HG03457 (cell line): ENCODE data around the gene HTRA2.

Experiments
- ATAC-seq: cut with Tn5 transposase; IDR thresholded peaks from one replicate; pipeline ENCODE4 v1.9.1; 2021; ENCODE audit warnings: moderate number of reproducible peaks; ENCODE audit not compliant: unreplicated experiment

HTRA2 gene

GRCh38 chr2:74499940-74500577 is 29.7 kb upstream of the HTRA2 start:
- no peak for ATAC-seq

GRCh38 chr2:74500578-74500946 is 29.2 kb upstream of the HTRA2 start:
- no peak for ATAC-seq

- ATAC-seq, result no peak
Measured at GRCh38 chr2:74501335-74502071, 28.2 kb upstream of the HTRA2 start.

GRCh38 chr2:74502147-74502719 is 27.5 kb upstream of the HTRA2 start:
- ATAC-seq, result no peak

GRCh38 chr2:74502720-74503505 is 26.8 kb upstream of the HTRA2 start:
- no peak for ATAC-seq

GRCh38 chr2:74503506-74504475 is 25.9 kb upstream of the HTRA2 start:
- no peak for ATAC-seq

GRCh38 chr2:74504591-74504990 is 25.1 kb upstream of the HTRA2 start:
- ATAC-seq, result no peak

GRCh38 chr2:74505448-74506246 is 24.1 kb upstream of the HTRA2 start:
- ATAC-seq, result no peak

- peak; percentile 72 for ATAC-seq
Measured at GRCh38 chr2:74507145-74507925, 22.4 kb upstream of the HTRA2 start, which contains the start of gene PCGF1. Gene PCGF1 (minus strand): TSS chr2:74507695. CDS start chr2:74507668, 27 bp downstream.

- peak; percentile 3 for ATAC-seq
Measured at GRCh38 chr2:74507926-74508520, 21.7 kb upstream of the HTRA2 start.

- no peak for ATAC-seq
Measured at GRCh38 chr2:74510272-74510671, 19.5 kb upstream of the HTRA2 start.

GRCh38 chr2:74511104-74511989 is 18.4 kb upstream of the HTRA2 start:
- no peak for ATAC-seq

GRCh38 chr2:74512744-74513604 is 16.8 kb upstream of the HTRA2 start:
- no peak for ATAC-seq

GRCh38 chr2:74513605-74514367 is 15.9 kb upstream of the HTRA2 start:
- no peak for ATAC-seq

GRCh38 chr2:74514368-74515270 is 15.1 kb upstream of the HTRA2 start, which contains the start of gene TLX2:
Gene TLX2 (plus strand): TSS chr2:74514450. CDS start chr2:74514807, 357 bp downstream.
- no peak for ATAC-seq
